C4-2B (cell line): ENCODE measurements around the gene BRPF1.

ENCODE experiments used
- H3K27ac ChIP-seq: fragments of 450-650 bp; 2 replicates; pipeline ENCODE4 v1.5.1; 2017
- CTCF ChIP-seq: fragments of 450-650 bp; conservative IDR thresholded peaks from 2 replicates; pipeline ENCODE4 v1.5.1; 2017; ENCODE audit warnings: mild to moderate bottlenecking
- ZFX ChIP-seq: fragments of 450-650 bp; IDR thresholded peaks from 2 replicates; pipeline ENCODE4 v1.6.1; 2017

The BRPF1 gene

GRCh38 chr3:9715764-9716437, 15.6 kb upstream of the BRPF1 start:
- TF ChIP-seq CTCF, result peak; percentile 75
- no peak for TF ChIP-seq ZFX

GRCh38 chr3:9716801-9717555, 14.6 kb upstream of the BRPF1 start:
- TF ChIP-seq ZFX, result no peak
- TF ChIP-seq CTCF, result no peak
- H3K27ac ChIP-seq, result no peak overlapping the region

More at GRCh38 chr3:9715764-9716437, 15.6 kb upstream of the BRPF1 start:
- no peak overlapping the region for H3K27ac ChIP-seq

GRCh38 chr3:9717563-9717962, 14.0 kb upstream of the BRPF1 start:
- TF ChIP-seq ZFX, result no peak
- no peak for TF ChIP-seq CTCF
- H3K27ac ChIP-seq, result no peak overlapping the region

- H3K27ac ChIP-seq, result no peak overlapping the region
- TF ChIP-seq CTCF (no peak), ZFX (no peak)
Observed at GRCh38 chr3:9718118-9718517, 13.4 kb upstream of the BRPF1 start.

- no peak overlapping the region for H3K27ac ChIP-seq
Observed at GRCh38 chr3:9721015-9721699, 10.4 kb upstream of the BRPF1 start.

GRCh38 chr3:9721700-9722060, 9.9 kb upstream of the BRPF1 start:
- no peak for TF ChIP-seq ZFX
- TF ChIP-seq CTCF, result no peak
- no peak overlapping the region for H3K27ac ChIP-seq

More at GRCh38 chr3:9721015-9721699, 10.4 kb upstream of the BRPF1 start:
- TF ChIP-seq CTCF (no peak), ZFX (no peak)
